HG03135 (cell line): ENCODE results near the gene RPS18.

ENCODE experiments used
- ATAC-seq: cut with Tn5 transposase; IDR thresholded peaks from one replicate; pipeline ENCODE4 v1.9.1; 2021; ENCODE audit warnings: mild to moderate bottlenecking, moderate library complexity; ENCODE audit not compliant: unreplicated experiment

RPS18 gene

DNA sequence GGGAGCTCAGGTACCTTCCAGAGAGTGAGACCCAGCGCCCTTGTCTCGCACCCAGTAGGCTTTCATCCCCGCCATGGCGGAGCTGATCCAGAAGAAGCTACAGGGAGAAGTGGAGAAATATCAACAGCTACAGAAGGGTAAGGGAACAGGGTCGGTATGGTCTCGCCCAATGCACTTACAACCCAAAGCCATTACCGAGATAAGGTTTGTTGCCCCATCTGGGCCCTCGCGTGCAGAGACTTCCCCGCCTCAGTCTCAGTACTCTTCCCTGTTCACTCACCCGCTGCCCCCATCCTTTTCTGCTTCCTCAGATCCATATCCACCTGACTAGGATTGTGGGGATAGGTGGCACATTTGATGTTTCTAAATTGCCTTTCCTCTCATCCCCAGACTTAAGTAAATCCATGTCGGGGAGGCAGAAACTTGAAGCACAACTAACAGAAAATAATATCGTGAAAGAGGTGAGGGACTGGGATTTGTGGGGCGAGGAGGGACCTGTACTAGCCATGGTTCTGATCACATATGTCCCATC, 18.0 kb downstream of the RPS18 start:
- peak; percentile 16 for ATAC-seq

DNA sequence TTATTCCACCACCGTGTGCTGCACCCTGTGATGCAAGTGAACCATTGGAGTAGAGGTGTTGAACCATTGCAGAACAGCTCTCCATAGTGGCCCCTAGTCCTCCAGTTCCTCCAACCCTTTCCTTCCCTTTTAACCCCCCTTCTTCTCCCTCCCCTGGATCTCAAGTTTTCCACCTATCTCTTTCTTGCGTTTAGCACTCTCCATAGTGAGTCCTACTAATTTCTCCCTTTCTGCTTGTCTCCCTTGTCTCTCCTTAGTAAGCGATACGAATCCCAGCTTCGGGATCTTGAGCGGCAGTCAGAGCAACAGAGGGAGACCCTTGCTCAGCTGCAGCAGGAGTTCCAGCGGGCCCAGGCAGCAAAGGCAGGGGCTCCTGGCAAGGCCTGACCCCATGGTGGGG, 18.6 kb downstream of the RPS18 start:
- ATAC-seq, result no peak

DNA sequence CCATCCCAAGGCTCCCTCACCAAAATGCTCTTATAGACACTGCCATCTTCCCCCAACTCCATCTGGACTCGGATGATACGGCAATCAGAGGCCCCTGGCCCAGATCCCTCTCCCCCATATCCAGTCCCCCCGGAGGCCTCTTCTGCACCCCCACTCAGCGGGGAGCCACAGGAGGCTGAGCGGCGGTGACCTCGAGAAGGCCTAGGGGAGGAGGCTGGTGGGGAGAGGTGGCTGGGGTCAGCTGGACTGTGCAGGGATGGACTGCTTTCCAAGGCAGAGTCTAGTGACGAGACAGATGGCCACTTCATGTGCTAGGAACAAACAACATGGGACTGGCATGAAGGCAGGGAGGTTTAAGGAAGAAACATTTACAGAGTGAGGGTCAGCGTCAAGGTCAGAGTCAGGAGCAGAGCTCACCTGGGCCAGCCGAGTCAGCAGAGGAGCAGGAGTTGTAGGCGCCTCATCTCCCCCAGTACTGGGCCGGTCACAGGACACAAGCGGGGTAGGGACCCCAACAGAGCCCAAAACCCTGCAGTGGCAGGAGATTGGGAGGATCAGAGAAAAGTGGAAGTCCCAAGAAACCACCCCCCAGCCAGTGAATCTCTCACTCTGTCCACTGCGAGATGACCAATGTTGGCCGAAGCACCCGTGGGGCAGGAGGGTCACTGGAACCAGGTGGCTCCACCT, 21.3 kb downstream of the RPS18 start:
- ATAC-seq, result no peak

DNA sequence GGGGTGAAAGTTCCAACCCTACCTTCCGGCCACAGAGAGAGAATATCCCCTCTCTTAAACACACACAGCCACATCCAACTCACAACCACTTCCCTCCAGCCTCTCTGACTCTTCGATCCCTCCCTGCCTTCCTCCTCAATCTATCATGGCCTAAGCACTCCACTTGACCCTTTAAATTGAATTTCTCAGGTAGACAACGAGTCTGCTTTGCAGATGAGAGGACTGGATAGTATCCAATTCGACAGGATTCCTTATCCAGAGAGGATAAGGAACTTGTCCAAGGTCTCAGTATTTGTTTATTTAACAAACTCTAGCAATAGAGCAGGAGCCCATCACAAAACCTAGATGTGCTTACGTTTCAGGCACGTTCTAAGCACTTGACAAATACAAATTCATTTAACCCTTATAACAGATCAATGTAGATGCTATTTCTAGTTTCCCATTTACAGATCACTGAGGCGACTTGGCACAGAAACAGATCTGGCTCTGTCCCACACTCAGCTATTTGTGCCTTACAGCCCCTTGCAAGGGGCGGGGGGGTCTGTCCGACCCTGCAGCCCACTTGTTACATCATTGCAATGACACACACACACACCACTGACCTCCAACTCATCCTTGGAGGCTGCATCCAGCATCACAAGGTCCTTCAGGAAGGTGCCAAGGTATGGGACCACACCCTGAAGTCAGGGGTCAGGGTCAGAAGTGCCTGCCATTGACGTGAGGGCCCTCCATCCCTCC, 22.4 kb downstream of the RPS18 start:
- ATAC-seq, result no peak

DNA sequence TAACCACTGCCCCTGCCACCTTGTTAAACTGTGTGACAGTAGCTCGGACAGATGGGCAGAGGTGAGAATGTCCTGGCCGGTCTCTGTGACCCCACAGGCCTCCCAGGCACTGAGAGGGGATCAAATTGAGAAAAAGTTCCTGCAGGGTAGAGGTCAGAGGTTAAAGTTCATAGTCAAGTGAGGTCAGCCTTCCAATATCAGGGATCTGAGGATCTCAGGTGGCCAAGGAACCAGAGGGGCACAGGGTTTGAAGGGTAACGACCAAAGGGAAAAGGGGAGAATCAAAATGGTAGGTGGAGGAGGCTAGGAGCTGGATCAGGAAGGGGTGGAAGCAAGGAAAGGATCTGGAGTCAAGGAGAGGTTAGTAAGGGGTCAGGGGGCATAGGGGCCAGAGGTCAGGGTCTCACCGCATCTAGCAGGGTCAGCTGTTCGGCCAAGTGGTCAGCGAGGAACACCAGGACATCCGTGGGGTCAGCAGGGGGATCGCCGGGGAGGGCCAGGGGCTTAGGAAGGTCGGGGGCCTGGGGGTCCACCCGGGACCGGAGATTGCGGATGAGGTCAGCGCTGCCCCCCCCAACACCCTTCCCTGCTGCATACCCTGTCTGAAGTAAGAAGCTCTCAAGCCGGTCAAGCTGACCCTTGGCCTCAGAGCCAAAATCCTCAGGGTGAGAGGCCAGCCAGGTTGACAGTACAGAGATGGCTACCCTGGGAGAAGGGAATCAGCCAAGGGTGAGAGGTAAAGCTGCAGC, 23.9 kb downstream of the RPS18 start:
- no peak for ATAC-seq

DNA sequence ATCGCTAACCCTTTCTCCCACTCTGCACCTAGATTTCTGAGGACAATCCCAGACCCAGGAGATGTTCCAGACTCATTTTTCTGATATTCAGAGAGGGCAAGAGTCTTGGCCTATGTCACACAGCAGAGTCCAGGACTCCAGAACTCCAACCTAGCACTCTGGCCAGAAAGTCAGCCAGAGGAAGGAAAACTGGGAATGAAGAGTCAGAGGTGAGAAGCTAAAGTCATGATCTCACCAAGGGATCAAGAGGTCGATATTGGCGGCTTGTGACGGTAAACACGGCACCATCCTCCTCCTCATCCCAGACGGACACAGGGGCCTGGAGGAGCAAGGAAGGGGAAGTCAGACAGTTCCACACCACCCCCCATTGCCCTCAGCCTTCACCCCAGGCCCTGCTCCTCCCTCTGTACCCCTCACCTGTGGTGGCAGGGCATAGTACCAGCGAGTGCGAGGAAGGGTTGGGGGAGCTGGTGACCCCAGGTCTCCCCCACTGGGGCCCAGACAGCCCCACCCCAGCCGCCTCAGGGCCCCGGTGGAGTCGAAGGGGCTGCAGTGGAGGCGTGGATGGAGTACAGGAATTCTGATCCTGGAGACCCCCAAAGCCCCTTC, 25.0 kb downstream of the RPS18 start:
- no peak for ATAC-seq

DNA sequence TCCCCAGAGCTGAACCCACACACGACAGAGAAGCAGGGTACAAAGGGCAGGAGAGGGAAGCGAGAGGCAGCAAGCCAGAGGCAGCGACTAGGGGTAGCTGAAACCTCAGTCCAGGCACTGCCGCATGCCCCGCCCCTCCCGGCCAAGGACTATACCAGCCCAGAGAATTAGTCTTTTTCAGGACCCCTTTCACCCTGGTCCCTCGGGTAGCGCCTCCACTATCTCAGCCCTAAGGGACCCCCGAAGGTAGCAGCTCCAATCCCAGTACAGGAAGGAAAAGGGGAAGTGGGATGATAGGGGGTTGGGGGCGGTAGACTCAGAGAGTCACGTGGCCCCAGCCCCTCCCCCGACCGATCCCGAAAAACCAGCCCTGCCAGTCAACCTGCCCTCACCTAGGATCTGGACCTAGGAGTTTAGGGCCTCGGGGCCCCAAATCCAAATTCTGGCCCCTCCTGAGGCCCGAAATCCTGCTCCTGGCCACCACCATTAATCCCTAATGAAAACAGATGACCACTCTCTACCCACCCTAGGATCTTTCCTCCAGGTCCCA, 25.6 kb downstream of the RPS18 start:
- no peak for ATAC-seq

DNA sequence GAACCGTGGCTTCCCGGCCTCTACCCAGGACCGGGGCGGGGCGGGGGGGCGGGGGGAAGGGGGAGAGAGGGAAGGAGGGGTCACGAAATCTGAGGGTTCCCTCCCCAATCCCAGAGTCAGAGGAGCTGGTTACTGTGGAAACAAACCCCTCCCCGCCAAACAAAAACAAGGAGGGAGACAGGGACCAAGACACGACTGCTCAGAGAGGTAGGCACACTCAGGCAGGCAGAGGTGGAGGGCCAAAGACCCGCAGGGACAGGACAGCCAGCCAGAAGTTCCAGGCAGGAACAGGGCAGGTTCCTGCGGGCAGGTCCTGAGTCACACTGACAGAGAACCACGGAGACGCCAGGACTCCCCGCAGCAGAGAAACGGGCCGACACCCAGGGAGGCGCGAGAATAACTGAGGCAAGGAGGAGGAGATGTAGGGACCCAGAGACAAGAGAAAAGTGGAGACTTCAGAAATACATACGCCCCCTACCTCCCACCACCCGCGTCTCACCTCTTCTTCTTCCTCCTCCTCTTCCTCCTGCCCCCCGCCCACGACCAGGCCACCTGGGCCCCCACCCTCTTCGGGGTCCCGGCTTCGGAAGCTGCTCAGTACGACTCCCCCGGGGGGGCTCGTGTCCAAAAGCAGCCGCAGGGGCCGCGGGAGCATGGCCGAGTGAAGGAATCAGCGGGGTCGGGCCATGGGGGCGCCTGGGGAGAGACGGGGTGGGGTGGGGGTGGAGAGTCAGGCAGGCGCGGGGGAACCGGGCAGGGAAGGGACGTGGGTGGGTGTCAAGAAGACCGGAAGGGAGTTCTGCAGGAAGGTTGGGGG, 26.3 kb downstream of the RPS18 start:
- ATAC-seq, result no peak

DNA sequence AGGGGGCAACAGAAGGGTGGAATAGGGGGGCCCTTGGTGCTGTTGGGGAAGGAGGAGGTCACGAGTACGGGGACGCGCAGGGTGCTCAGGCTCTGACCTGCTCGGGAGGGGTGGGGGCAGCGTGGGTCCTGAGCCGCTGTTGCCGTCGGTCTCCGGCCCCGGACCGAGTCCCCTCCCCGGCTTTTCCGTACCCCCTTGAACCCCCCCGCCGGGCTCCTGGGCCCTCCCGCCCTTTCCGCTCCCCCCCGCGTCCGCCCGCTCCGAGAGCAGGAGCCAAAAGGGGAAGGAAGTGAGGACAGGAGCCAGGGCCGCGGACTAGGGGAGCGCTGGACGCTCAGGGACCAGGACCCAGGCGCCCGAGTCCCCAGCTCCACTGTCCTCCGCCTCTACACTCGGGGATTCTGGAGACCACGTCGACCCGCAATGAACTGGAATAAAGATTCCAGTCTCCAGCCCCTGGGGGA, 26.9 kb downstream of the RPS18 start, which contains the start of gene RGL2:
RGL2 (minus strand) TSS at position 170 of the 464 bp plus-strand sequence. CDS start 332 bp downstream, outside the sequence.
- peak; percentile 26 for ATAC-seq

DNA sequence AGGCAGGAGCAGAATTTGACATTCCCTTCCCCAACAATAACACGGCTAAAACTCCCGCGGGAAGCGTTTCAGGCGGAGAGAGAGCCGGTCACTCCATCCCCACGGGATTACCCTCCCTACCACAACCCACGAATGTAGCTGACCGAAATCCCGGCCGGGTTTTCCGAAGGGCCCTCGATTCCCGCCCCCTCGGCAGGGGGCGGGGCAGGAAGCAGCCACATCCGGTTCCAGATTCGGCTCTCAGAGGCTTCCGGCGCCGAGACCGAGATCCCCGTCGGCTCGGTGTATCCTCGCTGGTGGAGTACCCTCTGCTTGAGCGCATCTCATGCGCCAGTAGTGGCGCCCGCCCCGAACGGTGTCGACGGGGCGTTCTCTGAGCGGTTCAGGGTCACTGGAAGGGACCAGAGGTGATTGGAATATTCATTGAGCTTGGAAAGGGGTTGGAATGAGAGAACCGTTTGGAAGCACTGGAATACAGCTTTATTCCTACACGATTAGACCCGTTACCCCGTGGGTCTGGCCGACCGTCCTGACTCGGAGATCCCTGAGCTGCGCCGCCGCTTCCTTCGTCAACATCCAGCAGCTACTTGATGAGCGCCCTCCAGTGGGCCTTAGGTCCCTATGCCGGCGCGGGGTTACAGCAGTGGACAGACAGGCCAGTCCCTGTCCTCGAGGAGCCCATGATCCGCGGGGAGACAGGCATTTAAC, 27.5 kb downstream of the RPS18 start:
- peak; percentile 73 for ATAC-seq

DNA sequence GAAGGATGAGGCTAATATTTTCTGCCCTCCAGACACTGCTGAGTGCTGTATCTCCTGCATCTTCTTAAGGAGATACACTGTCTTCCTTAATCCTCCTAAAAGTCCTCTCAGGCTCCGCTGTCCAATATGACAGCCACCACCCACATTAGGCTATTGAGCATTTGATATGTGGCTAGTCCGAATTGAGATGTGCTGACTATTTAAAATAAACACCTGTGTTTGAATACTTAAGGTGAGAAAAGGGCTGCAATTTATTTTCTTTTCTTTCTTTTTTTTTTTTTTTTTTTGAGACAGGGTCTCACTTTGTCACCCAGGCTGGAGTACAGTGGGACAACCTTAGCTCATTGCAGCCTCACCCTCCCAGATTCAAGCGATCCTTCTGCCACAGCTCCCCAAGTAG, 30.0 kb downstream of the RPS18 start:
- no peak for ATAC-seq

DNA sequence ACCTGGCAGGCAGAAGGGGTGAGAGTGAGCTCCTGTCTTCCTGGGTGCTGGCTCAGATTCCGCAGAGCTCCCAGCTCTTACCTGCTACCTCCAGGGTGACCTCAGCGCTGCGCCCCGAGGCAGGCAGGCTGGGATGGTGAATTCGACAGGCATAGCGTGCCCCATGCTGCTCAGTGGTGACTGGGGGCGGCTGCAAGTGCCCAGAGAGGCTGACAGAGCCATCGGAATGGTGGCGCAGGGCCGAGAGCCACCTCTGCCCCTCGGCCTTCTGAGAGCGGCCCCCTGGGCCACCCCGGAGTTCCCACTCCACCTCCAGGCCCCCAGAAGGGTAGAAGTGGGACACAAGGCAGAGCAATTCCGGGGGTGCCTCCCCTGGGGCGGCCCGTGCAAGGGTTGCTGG, 32.3 kb downstream of the RPS18 start:
- no peak for ATAC-seq

DNA sequence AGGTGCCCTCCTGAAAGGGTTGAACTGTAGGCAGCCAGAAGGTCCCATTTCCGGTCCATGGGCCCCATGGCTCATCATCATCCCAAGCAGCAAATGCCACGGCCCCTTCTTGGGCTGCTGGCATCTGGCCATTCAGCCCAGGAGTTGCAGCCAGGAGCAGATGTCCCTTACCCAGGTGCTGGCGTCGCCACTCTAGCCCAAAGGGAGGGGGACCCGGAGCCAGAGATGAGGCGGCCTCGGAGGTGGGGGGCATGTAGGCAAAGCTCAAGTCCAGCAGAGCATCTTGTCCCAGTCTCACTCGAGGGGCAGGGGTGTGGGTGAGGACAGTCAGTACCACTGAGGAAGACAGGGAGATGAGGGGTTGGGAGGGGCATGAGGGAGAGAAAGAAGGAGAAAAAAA, 33.2 kb downstream of the RPS18 start:
- no peak for ATAC-seq

DNA sequence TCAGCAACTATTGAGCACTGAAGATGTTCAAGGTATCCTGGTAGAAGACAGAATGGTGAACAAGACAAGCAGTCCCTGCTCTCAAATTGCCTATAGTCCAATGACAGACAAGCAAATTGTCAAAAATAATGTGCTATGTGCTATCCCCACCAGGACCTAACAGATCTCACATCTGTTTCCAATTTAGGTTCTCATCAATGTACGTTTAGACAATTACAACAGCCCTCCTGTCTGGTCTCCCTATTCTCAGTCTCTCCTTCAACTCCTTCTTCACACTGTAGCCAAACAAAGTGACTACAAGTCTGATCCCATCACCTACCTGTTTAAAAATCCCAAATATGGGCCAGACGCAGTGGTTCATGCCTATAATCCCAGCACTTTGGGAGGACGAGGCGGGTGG, 34.5 kb downstream of the RPS18 start:
- no peak for ATAC-seq

DNA sequence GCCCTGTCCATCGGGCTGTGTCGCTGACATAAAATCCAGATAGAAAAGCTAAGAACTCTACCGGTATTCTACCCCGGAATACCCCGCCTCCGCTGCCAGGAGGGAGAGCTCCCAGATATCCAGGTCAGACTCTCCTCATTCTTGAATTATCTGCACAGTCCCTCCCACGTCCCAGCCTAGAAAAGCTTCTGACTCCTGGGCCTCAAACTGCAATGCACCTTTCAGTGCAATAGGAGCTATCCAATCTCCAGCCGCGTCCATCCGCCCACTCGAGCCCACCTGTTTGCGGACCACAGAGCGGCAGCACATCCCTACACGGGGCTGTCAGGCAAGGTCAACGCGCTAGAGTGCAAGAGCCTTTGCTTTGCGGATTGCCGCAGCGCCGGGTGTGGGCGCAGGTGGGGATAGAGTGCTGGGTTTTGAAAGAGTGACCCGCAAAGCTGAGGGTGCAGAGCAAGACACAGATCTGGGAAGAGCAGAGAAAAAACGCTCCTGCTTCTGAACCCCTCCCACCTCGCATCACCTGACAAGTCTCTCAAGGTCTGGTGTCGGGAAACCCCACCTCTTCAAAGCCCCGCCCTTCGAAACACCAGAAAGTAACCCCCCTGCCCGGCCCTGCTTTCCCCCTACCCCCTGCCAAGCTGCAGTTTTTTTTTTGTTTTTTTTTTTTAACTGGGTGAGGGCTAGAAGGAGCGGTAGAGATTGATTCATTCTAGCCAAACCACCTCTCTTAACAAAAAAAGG, 40.7 kb downstream of the RPS18 start:
- no peak for ATAC-seq

DNA sequence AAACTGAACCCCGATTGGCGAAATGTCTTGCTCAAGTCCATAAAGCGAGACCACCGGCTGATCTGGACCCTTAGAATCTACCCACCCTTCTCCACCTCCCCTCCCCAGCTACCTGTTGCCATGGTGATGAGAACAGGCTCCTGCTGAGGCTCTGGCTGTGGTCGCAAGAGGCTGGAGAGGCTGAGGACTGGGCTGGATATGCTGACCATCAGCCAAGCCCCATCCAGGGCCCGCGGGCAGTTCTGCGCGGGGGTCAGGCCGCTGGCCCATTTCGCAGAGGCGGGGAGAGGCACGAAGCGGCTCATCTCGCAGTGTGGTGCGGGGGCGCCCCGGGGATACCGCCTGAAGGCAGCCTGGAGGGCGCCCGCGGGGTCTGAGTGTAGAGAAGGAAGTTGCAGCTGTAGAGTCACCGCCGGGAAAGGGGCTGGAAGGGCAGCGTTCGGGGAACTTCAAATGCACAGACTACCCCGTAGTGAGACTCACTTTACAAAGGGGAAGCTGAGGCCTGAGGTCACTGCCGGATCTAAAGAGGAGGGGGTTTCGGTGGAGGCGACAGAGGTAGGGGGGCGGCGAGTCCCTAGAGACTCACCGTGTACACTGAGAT, 41.3 kb downstream of the RPS18 start:
- ATAC-seq, result peak; percentile 4

DNA sequence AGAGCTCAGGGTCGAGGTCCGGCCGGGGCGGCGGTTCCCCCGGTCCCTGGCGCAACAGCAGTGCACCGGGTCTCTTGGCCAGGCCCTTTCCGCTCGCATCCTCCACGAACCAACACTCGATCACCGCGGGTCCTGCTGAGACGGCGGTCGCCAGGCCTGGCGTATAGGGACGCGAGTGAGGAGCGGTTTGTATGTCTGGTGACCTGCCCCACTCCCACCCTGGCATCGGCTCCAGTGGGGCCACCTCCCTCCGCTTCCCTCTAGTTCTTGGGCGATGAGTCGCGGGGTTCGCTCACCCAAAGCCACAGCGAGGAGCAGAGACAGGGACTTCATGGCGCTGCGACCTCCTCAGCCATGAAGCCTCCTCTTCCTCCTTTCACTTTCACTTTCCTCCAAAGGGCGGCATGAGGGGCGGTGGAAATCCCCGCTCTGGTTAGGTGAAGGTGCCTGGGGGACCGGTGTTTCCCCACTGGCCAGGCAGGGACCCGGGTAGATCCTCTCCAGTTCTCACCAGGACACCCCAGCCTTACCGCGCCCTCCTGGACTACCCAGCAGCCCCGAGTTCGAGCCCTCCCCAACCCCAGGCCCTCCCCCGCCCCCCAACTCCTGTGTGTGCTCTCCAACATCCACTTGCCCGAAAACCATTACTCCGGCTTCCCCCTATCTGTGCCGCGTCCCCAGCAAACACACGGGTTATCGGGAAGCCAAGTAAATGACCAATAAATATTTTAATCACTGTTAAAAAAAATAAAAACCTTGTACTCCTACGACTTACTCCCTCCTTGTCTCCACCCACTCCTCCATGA, 42.0 kb downstream of the RPS18 start, which contains the start of gene TAPBP:
TAPBP (minus strand) TSS at position 370 of the 806 bp plus-strand sequence; CDS start at position 333, 37 bp downstream.
- peak; percentile 29 for ATAC-seq
